HG03558 (cell line): ENCODE measurements around the gene NFE2L2.
"Not testable (repeated sequence)": the region's sequence is repeated elsewhere in the genome, so short reads cannot be mapped to it uniquely, and the experiment has no call there.

Experiments used
- ATAC-seq: cut with Tn5 transposase; IDR thresholded peaks from one replicate; pipeline ENCODE4 v1.9.1; 2021; ENCODE audit warnings: moderate number of reproducible peaks; ENCODE audit not compliant: unreplicated experiment; ENCODE audit errors: extremely low read depth

Gene NFE2L2

DNA sequence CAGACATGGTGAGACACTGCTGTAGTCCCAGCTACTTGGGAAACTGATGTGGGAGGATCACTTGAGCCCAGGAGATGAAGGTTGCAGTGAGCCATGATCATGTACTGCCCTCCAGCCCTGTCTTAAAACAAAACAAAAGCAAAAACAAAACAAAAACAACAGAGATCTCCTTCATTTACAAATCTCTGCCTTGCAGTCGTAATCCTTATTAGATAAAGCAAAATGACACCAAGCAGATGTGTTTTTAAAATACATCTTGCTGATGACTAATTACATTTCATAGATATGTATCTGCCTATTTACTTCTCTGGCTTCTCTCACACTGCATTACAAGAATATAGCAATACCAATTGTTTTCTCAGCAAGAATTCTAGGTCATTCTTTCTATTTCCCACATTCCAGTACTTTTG lies 22.8 kb downstream of the NFE2L2 start:
- ATAC-seq, result no peak

DNA sequence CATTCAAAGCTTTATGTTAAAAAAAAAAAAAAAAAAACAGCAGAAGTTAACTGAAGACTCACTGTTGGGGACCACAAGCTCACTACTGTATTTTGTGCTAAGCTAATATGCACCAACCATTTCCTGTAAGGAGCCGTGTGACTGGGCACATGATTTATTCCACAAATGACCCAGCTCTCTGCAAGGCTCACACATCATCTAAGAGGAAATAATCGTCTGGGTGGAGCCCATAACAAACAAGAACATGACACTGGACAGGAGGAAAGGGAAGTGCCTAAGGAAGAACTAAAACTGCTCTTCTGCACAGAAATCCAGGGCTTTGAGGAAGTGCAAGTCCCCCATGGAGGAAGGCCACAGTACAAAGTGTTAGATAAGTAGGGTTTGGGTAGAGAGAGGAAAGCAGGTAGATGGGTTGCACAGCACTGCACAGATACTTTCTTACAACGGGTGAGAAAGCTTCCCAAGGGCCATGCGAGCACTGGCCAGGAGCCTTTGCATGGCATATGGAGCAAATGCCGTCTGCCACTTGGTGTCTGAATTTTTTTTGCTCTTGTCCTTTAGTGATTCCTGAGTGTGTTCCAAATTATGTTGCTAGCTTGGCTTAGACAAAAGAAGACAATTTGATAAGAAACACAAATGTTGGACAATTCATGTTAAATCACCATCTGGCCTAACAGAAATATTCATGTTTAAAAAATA lies 24.4 kb downstream of the NFE2L2 start:
- ATAC-seq, result no peak

DNA sequence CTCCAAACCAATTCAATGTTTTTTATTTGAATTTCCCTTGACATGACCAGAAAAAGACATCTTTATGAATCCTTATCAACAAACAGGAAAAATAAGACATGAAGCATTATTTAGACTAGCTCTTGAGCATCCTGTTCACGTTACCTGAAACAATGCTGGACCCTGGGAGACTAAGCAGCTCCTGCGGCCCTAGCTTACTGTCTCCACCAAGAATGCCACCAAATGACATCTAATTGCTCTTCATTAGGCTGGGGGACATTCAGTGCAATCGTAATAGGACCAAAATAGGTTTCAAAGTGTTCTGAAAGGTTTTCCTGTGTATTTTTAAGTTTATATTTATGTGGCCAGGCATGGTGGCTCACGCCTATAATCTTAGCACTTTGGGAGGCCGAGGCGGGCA lies 25.5 kb downstream of the NFE2L2 start:
- ATAC-seq, result no peak

DNA sequence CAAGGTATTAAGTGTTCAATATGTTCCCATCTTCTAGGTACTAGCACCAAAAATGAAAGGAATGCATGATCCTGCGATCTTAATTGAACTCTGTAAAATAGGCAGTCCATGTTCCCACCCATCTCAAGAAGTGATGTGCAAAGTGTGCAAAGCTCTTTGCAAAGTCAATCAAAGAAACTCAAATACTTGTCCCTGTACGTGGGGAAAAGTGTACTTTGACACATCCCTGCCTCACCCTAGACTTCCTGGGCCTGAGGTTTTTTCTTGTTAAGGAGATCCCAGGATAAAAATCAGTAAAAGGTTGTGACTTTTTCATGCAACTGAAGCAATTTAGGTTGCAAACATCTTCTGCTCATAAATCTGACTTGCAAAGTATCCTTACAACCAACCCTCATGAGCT lies 26.6 kb downstream of the NFE2L2 start:
- ATAC-seq, result no peak

DNA sequence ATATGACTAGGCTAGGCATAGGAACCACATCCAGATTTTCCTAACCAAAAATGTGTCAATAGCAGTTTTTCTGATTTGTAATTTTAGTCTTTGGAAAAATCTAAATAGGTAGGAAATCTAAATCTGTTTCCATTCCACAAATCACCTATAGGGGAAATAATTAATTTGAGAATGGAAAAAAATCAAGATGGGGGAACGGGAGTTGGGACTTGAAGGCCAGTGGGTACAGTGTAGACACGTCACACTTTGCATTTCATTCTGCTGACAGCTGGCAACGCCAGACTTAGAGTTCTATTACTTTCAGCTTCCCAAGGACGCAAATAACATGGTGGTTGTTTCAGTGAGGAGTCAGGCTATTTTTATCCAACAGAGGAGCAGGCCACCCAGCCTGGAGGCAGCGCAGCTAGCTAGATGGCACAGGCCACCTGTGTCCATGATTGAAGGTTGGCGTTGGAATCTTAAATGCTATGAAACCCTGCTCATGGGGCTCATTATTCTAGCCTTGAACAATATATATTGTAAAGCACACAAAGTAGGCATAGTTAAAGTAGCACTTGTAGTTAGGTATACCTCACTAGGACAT lies 28.6 kb downstream of the NFE2L2 start:
- ATAC-seq, result no peak

DNA sequence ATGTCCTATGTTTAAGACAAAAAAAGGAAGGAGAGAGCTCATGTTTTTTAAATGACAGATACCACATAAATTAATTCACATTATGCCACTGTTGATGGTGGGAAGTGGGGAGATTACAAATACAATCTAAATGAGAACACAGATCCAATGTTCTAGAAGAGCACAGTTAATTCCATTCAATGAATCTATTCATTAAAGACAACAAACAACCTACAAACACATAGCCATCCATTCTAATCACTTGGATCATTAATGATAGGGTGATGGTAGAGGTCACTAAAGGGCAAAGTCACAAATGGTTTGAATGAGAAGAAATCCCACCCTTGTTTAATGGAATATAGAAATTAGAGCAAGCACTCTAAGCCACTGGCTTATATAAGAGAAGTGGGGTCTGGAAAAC lies 30.3 kb downstream of the NFE2L2 start:
- no peak for ATAC-seq

DNA sequence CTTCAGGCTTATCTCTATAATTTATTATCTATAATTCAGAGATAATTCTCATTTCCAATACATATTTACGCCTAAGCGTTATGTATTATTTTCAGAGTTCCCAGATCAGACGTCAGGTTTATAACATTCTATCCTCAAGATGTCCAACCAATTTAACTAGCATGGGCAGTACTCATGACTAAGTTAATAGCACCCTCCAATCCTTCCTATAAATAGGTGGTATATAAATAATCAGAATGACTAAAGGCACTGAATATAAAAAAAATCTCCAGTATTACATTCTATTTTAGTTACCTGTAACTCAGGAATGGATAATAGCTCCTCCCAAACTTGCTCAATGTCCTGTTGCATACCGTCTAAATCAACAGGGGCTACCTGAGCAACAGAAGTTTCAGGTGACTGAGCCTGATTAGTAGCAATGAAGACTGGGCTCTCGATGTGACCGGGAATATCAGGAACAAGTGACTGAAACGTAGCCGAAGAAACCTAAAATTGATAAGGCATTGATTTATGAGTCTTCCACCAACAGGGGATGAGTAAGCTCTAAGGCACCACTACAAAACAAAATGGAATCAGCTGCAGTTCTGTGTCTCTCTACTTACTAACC lies 32.3 kb downstream of the NFE2L2 start:
- no peak for ATAC-seq

DNA sequence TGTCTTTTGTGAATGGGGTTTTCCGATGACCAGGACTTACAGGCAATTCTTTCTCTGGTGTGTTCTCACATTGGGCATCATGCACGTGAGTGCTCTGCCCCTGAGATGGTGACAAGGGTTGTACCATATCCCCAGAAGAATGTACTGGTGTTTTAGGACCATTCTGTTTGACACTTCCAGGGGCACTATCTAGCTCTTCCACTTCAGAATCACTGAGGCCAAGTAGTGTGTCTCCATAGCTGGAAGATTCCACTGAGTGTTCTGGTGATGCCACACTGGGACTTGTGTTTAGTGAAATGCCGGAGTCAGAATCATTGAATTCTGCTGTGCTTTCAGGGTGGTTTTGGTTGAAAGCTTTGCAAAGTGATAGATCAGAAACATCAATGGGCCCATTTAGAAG lies 33.3 kb downstream of the NFE2L2 start:
- no peak for ATAC-seq

DNA sequence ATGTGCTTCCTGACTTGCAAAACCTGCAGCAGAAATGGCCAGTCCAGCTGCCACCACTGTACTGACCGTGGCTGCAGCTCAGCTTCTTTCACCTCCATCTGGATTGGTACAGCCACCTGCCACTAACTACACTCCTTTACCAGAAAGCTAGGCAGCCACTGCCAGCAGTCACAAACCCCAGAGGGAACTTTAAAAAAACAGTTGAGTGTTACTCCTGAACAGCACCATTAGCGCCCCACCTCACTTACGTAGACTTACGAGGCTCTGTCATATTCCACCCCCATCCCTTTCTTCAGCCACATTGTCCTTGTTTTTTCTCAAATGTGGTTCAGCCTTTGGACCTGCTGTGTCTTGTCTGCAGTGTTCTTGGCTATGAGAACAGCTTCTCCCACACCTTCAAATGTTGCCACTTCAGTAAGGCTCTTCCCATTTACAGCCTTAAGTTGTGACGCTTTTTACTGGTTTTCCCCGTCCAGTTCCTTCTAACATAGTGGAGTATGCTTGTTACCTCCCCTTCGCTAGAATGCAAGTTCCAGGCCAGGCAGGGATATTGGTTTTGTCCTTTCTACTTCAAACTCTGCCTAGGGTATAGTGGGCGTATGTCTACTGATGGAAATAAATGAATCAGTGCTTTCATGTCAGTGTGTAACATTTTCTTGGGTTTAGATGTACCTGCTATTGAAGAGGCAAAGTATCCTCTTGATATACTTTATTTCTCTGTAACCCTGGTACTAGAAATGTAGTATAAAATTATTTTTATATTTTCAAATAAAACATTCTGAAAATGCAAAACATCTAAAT lies 34.9 kb downstream of the NFE2L2 start:
- ATAC-seq, result no peak

DNA sequence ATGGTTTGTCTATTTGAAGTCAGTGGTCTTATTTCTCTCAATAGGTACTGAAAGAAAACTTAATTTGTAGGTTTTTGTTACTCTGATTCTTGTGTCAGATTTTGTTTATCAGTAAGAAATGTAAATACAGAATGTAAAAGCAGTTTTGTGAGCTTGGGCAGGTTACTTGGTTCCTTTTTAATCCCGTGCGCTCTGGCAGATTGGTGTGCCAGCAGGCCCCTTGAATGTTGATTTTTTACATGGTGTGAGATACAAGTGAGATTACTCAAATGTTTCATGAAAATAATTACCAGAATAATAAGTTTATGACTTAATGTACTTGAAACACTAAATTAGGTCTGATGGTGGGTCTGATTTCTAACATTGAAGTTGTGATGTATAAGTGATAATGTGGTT lies 38.6 kb downstream of the NFE2L2 start:
- ATAC-seq, result no peak

DNA sequence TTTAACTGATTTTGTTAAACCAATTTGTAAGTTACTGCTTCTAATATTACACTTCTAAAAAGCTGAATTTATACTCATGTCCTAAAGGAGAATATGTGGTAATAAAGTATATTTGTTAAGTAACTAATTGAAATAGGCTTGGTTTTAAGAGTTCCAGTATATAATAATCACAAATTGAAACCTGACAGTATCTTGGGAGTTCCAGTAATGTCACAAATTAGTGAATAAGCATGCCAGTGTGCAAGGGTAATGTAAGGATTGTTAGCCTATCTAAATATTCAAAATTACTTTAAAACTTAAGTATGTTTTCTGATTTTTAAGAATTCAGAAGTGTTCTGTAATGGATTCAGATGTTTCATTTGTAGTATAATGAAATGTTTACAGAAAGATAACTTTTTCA lies 41.1 kb downstream of the NFE2L2 start:
- ATAC-seq, result not testable (repeated sequence)

DNA sequence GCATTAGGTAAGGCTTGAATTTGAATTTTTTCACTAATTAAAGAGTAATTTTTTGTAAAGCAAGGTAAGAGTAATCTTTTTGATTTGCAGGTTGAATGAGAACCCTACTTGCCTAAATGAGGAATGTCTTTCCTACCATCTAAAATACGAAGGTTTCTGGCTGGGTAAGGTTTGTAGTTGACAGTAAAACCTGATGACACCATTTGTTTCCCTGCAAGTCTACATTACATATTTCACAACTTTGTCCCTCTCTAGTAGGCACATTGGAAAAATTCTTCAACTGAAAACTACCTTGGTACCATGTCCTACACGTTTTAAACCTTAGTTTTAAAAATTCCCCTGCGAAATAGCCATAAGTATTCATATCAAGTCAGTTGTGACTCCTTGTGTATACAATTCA lies 42.6 kb downstream of the NFE2L2 start:
- no peak for ATAC-seq

DNA sequence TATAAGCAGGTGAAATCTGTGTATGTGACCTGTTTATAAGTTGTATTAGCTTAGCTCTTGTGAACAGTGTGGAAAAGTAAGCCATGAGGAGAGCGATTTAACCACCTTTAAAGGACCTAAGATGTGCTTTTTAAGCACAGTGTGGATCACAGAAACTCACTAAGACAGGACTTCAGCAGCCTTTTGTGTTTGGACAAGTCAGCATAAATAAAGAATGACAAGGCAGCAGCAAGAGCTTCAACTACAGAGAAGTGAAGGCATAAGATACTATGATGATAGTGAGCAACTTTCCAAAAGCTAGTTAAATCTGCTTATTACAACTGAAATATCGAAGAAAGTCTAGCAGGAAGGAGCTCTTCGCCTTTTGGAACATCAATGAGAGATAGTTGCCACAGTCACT lies 43.0 kb downstream of the NFE2L2 start:
- ATAC-seq, result no peak

DNA sequence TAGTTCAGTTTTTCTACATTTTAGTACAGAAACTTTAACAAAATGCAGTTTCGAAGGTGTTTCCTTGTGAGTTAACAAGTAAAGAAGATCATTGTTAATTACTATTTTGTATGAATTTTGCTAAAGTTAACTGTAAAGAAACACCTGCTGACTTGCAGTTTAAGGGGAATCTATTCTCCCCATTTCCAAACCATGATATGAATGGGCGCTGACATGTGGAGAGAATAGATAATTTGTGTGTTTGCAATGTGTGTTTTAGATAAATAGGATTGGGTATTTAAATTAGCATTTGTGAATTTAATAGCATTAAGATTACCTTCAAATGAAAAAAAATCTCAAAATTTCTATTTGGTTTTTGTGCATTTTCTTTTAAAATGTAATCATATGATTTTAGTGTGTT lies 44.7 kb downstream of the NFE2L2 start:
- ATAC-seq, result not testable (repeated sequence)

DNA sequence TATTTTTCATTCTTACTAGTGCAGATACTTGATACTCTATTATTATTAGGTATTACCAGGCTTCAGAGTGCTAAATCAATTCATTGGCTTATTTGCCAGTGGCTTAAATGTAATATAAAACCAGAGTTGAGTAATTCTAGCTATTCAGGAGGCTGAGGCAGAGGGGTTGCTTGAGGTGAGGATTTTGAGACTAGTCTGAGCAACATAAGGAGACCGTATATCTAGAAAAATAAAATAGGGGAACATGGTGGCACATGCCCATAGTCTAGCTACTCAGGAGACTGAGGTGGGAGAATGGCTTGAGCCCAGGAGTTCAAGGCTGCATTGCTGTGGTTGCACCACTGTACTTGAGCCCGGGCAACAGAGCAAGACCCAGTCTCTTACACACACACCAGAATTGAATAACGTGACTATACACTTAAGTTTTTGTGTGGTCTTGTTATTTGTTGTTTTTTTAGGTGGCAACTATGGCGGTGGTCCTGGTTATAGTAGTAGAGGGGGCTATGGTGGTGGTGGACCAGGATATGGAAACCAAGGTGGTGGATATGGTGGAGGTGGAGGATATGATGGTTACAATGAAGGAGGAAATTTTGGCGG lies 47.2 kb downstream of the NFE2L2 start:
- ATAC-seq, result no peak

DNA sequence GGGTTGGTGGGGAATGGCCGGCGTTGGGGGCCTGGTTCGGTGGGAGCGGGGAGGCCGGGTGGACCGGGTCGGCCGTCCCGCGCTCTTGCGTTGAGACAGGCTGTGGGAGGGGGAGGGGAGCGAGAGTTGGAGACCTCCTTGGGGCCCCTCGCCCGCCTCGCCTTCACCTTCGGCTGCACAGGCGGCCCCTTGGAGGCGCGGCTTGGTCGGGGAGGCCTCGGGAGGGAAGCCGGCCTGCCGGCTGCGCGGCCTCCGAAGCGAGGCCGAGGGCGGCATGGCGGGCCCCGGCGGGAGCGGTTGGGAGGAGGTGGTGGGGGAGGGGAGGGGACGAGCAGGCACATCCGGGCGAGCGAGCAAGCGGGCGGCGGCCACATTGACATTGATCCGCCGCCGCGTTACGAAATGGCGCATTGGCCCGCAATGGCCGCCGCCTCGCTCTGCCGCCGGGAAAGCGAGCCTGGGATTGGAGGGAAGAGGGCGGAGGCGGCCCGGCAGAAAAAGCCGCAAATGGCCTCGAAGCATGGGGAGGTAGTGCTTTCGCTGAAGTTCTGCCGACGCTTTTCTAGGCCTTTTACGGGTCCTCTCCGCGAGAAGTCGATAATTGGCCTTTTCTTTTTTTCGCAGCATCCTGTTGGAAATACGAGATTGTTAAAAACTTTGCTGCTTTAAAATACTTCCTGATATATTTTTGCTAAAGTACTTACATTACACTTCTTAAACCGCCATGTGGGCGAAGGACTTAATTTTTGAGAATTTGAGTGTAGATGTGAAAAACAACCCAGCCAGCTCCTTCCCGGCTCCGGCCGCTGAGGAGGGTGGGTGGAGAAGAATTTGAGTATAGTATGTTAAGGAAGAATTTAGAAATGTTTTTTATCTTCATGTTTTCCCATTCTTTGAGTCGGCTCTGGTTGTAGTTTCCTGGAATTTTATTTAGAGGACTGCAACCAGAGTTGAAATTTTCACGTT lies 51.4 kb downstream of the NFE2L2 start:
- peak; percentile 21 for ATAC-seq

DNA sequence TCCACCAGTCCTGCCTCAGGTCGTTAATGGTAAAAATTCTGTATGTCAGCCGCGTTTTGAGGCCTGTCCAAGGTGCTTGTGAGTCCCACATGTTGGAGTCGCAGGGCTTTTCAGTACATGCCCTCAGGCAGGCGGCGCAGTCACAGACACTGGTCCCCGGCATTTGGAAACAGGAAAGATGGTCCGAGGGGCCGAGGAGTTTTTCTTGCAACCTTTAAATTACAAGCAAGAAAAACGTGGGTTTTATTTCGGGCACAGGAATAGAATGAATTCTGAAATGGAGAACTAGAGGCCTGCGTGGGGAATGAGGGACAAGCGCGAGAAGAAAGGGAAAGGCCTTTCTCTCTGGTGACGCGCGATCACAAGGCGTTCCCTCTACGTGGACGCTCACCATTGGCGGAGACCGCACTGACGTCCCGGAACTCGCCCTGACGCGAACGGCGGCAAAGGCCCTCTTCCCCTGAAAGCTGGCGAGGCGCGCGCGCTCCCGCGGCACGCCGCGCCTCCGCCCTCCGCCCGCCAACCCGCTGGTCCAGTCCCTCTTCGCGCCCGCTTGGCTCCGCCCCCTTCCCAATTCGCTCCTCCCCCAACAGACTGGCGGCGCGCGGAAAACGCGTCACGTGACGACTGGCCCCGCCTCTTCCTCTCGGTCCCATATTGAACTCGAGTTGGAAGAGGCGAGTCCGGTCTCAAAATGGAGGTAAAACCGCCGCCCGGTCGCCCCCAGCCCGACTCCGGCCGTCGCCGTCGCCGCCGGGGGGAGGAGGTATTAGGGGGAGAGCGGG lies 52.2 kb downstream of the NFE2L2 start, which contains the start of gene HNRNPA3:
Gene HNRNPA3, plus strand, starts transcription at position 689 of the 785 bp plus-strand sequence. Its CDS starts 6 bp downstream, at position 695.
- ATAC-seq, result peak; percentile 86

DNA sequence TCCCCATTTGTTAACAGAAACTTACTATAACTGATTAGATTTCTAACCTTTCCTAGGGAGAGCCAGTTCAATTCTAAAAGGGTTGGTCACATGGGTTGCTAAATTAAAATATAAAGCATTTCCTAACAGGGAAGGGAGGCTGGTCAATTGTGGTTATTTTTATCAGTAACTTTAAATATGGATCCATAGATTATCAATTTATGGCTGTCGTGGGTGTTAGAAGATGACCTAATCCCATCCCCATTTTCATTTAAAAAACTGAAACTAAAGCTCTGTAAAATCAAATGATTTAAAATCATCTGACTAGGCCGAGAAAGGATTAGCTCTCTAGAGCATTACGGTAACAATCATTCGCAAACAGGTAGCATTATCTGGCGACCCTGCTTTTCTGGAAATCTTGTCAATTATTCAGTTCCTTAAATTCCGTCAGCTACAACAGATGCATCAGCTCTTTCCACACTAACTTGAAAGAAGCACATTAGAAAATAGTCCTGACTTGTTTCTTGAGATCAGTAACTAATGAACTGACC lies 52.9 kb downstream of the NFE2L2 start:
- ATAC-seq, result no peak
